ENCODE measurements around the gene ROPN1L. TPM values are rescaled to one million over a fixed set of nuclear protein-coding genes. Genes with fewer than 3 reads are reported as not detected.

ROPN1L gene
- total RNA-seq, 2 donors from 2014 or later = 34.9 TPM; not detected in 1

Small RNA genes within 50 kb of the gene (microRNA-seq; reads per million reads assigned to microRNA genes)
- gene MIR6131 = not detected

Small RNA genes within 50 kb of the gene (small RNA-seq; reads per million reads assigned to genes)
- gene MIR6131 = 0 reads per million in 2 donors

Other genes starting within 250 kb of the ROPN1L start
- gene ATPSCKMT, start 192.0 kb upstream of the ROPN1L start, total RNA-seq = 10 to 100 TPM; 18.1 to 25.9 TPM
- 100 to 1,000 TPM; 113 to 140 TPM for gene CCT5, start 191.6 kb upstream of the ROPN1L start, total RNA-seq
- gene CMBL, start 134.0 kb upstream of the ROPN1L start, total RNA-seq = 10 to 100 TPM; 11.2 to 20.3 TPM
- 10 to 100 TPM; 65.3 to 86.5 TPM for gene MARCHF6, start 88.2 kb upstream of the ROPN1L start, total RNA-seq
- 1 to 10 TPM; 4.1 to 7.4 TPM for gene ANKRD33B, start 122.2 kb downstream of the ROPN1L start, total RNA-seq